DND-41 (cell line): ENCODE results near the gene CIITA.

Experiments
- ATAC-seq: fragments of 200-7000 bp; cut with Tn5 transposase; 3 replicates; pipeline ENCODE4 v1.9.1; 2021; ENCODE audit warnings: low read depth; ENCODE audit not compliant: insufficient read depth
- DNase-seq: peaks from one replicate; pipeline ENCODE4 v3.0.0-alpha.2; 2020
- H2AFZ ChIP-seq: 2 replicates; pipeline ENCODE4 v1.6.0; 2012; ENCODE audit warnings: low read depth, low read length
- H3K27ac ChIP-seq: 2 replicates; pipeline ENCODE4 v1.5.1; 2012; ENCODE audit warnings: low read length, inconsistent platforms
- H3K27me3 ChIP-seq: fragments of 200-600 bp; sonication (generic); 2 replicates; pipeline ENCODE4 v1.6.0; 2012; ENCODE audit warnings: low read length, mild to moderate bottlenecking, inconsistent platforms; ENCODE audit not compliant: insufficient read depth, poor library complexity
- H3K36me3 ChIP-seq: 2 replicates; pipeline ENCODE4 v1.5.1; 2012; ENCODE audit warnings: low read length, inconsistent platforms; ENCODE audit not compliant: insufficient read depth
- H3K4me1 ChIP-seq: 2 replicates; pipeline ENCODE4 v1.5.1; 2012; ENCODE audit warnings: mild to moderate bottlenecking, low read length; ENCODE audit not compliant: insufficient read depth
- H3K4me2 ChIP-seq: 2 replicates; pipeline ENCODE4 v1.6.0; 2012; ENCODE audit warnings: mild to moderate bottlenecking, moderate library complexity, low read length, inconsistent platforms; ENCODE audit not compliant: insufficient read depth
- H3K4me3 ChIP-seq, 2 experiments: fragments of 200-600 bp in 1 of 2; shearing (Covaris generic) in 1 of 2; 2 replicates each; pipeline ENCODE4 v1.5.1; 2012 to 2016; ENCODE audit warnings: inconsistent platforms in 2 of 2, low read length in 2 of 2, mild to moderate bottlenecking in 2 of 2, low read depth in 1 of 2, moderate library complexity in 1 of 2
- H3K79me2 ChIP-seq: 2 replicates; pipeline ENCODE4 v1.6.0; 2012; ENCODE audit warnings: low read length, inconsistent platforms; ENCODE audit not compliant: insufficient read depth
- H3K9ac ChIP-seq: 2 replicates; pipeline ENCODE4 v1.6.0; 2012; ENCODE audit warnings: low read depth, mild to moderate bottlenecking, inconsistent platforms, low read length, moderate library complexity
- H3K9me3 ChIP-seq: 2 replicates; pipeline ENCODE4 v1.5.1; 2012; ENCODE audit warnings: low read length, moderate library complexity, mild to moderate bottlenecking, inconsistent platforms; ENCODE audit not compliant: insufficient read depth, severe bottlenecking
- H4K20me1 ChIP-seq: 2 replicates; pipeline ENCODE4 v1.6.0; 2012; ENCODE audit warnings: low read length; ENCODE audit not compliant: insufficient read depth
- CTCF ChIP-seq: IDR thresholded peaks from 2 replicates; pipeline ENCODE4 v1.5.1; 2012; ENCODE audit warnings: borderline replicate concordance, low read length, moderate library complexity, mild to moderate bottlenecking; ENCODE audit not compliant: poor library complexity, severe bottlenecking; ENCODE audit errors: extremely low read depth
- EZH2 ChIP-seq: IDR thresholded peaks from 3 replicates; pipeline ENCODE4 v1.6.1; 2012; ENCODE audit warnings: borderline replicate concordance, low read depth, mild to moderate bottlenecking, moderate library complexity, low read length, inconsistent platforms; ENCODE audit not compliant: severe bottlenecking

CIITA gene

GRCh38 chr16:10877472-10877946 lies 507 bp downstream of the CIITA start:
- TF ChIP-seq CTCF = no peak
- no peak for TF ChIP-seq EZH2
- Histone ChIP-seq H4K20me1 (no peaks in the 10 kb centered on the region), H3K27ac (no peak overlapping the region), H3K4me1 (no peaks in the 10 kb centered on the region), H3K36me3 (no peaks in the 10 kb centered on the region), H3K27me3 (peaks cover 10% of the 10 kb centered on the region), H3K79me2 (no peaks in the 10 kb centered on the region), H2AFZ (no peak overlapping the region), H3K9me3 (no peaks in the 10 kb centered on the region), H3K4me3 (no peak overlapping the region), H3K9ac (no peak overlapping the region), H3K4me2 (no peak overlapping the region)
- DNase-seq = no peak
- ATAC-seq = no peak

GRCh38 chr16:10878328-10878643 lies 1.3 kb downstream of the CIITA start:
- no peaks in the 10 kb centered on the region for H3K4me1 ChIP-seq
- DNase-seq (no peak), ATAC-seq (no peak)
- peaks cover 10% of the 10 kb centered on the region for H3K27me3 ChIP-seq
- H3K27ac ChIP-seq = no peak overlapping the region
- H3K79me2 ChIP-seq = no peaks in the 10 kb centered on the region
- H3K36me3 ChIP-seq = no peaks in the 10 kb centered on the region
- no peak overlapping the region for H2AFZ ChIP-seq
- no peak overlapping the region for H3K9ac ChIP-seq
- TF ChIP-seq EZH2 (no peak), CTCF (no peak)
- H3K9me3 ChIP-seq = no peaks in the 10 kb centered on the region
- H3K4me3 ChIP-seq = no peak overlapping the region
- no peaks in the 10 kb centered on the region for H4K20me1 ChIP-seq
- no peak overlapping the region for H3K4me2 ChIP-seq

GRCh38 chr16:10878644-10879501 lies 1.9 kb downstream of the CIITA start:
- Histone ChIP-seq H3K4me2 (no peak overlapping the region), H3K4me3 (no peak overlapping the region), H3K9me3 (no peaks in the 10 kb centered on the region), H3K9ac (no peak overlapping the region), H4K20me1 (no peaks in the 10 kb centered on the region), H3K27ac (no peak overlapping the region), H3K36me3 (no peaks in the 10 kb centered on the region), H3K4me1 (no peaks in the 10 kb centered on the region), H2AFZ (no peak overlapping the region), H3K79me2 (no peaks in the 10 kb centered on the region), H3K27me3 (peaks cover 14% of the 10 kb centered on the region)
- DNase-seq = no peak
- TF ChIP-seq CTCF = no peak
- TF ChIP-seq EZH2 = no peak
- ATAC-seq = no peak
